ENCODE results near the gene CHKA. TPM values are rescaled to one million over a fixed set of nuclear protein-coding genes. Genes with fewer than 3 reads are reported as not detected.

CHKA gene
- total RNA-seq, 4 donors from 2014 or later: 86.8 to 106 (median 93.1) TPM

DNA sequence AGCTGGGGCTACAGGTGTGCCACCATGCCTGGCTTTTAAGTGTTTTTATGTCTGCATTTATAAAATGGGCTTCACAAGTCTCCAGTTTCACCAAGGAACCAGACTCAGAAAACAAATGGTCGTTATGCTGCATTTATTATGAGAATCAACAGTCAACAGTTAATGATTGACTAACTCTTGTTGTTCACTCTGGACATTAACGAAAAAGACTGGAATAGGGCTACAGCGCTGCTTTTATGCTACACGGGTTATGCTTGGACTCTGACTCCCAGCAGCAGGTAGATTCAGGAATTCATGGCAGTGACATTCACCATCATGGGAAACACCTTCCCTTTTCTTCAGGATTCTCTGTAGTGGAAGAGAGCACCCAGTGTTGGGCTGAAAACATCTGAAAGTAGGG, 44.4 kb upstream of the CHKA start:
- DNase-seq: no peak
- Histone ChIP-seq H3K27me3 (no peaks in the 10 kb centered on the region), H3K4me1 (peaks cover 15 to 52% of the 10 kb centered on the region in 2 donors), H3K4me3 (replicated peaks in 1 of 3) (no peak overlapping the region), H3K36me3 (peaks cover 25 to 38% of the 10 kb centered on the region in 2 donors), H3K27ac (peak overlapping the region in 2 of 3 donors; percentile 63 to 67), H3K9me3 (no peaks in the 10 kb centered on the region)
- TF ChIP-seq POLR2A (IDR thresholded peaks at IDR 0.05): no peak
- TF ChIP-seq, protein P1, sequence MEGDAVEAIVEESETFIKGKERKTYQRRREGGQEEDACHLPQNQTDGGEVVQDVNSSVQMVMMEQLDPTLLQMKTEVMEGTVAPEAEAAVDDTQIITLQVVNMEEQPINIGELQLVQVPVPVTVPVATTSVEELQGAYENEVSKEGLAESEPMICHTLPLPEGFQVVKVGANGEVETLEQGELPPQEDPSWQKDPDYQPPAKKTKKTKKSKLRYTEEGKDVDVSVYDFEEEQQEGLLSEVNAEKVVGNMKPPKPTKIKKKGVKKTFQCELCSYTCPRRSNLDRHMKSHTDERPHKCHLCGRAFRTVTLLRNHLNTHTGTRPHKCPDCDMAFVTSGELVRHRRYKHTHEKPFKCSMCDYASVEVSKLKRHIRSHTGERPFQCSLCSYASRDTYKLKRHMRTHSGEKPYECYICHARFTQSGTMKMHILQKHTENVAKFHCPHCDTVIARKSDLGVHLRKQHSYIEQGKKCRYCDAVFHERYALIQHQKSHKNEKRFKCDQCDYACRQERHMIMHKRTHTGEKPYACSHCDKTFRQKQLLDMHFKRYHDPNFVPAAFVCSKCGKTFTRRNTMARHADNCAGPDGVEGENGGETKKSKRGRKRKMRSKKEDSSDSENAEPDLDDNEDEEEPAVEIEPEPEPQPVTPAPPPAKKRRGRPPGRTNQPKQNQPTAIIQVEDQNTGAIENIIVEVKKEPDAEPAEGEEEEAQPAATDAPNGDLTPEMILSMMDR (IDR thresholded peaks at IDR 0.05): no peak
- intact Hi-C loops (cut with DNase I): no loop called here
- 92 to 96% methylated on average over 4 of the region's 4 CpGs for WGBS, 2 donors

DNA sequence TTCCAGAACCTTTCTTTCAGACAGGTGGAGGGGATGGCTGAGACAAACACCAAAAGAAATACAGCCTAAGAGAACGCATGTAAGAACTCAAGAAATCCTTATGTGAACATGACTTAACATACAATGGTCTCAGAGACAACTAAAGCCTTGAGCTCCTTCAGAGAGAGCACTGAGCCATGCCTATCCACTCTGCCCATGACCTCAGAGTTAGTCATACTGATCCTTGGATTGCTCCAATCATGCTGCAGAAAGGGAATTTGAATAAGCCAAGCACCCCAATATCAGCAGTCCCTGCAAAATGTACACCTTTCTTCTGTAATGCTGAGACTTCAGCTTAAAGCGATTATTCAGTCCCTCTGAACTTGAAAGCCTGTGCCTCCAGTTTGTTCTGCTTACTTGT, 43.2 kb upstream of the CHKA start:
- DNase-seq: no peak
- 66 to 80% methylated on average over 2 of the region's 2 CpGs for WGBS, 2 donors
- Histone ChIP-seq H3K36me3 (peaks cover 13 to 26% of the 10 kb centered on the region in 2 donors), H3K27ac (peak overlapping the region; percentile 10 to 63 (median 54)), H3K9me3 (no peaks in the 10 kb centered on the region), H3K4me3 (replicated peaks in 1 of 3) (no peak overlapping the region), H3K4me1 (peaks cover 24 to 58% of the 10 kb centered on the region in 2 donors), H3K27me3 (no peaks in the 10 kb centered on the region)
- TF ChIP-seq POLR2A (IDR thresholded peaks at IDR 0.05): no peak
- TF ChIP-seq, protein P1 (IDR thresholded peaks at IDR 0.05): no peak
- intact Hi-C loops (cut with DNase I): no loop called here

DNA sequence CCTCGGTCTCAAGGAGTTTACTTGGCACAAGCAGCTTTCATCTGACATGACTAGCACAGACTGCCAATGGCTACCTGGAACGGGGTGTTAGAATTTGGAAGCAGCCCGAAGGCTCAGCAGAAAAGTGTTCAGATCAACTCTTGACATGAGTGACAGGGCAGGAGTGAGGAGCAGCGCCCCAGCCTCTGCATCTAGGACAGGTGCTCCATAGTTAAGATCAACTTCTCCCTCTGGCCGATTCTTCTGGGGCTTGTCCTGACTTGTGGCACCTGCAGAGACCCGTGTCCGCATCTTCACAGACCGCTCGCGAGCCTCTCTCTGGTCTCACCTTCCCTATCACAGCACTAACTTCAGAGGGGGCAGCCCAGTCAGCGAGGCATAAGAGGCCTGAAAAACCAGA, 42.5 kb upstream of the CHKA start:
- WGBS, 2 donors: 81 to 82% methylated on average over 11 of the region's 11 CpGs
- Histone ChIP-seq H3K27ac (peak overlapping the region in 2 of 3 donors; percentile 54 to 63), H3K4me1 (peaks cover 29 to 65% of the 10 kb centered on the region in 2 donors), H3K36me3 (peaks cover 8 to 20% of the 10 kb centered on the region in 2 donors), H3K9me3 (no peaks in the 10 kb centered on the region), H3K4me3 (replicated peaks in 1 of 3) (no peak overlapping the region), H3K27me3 (no peaks in the 10 kb centered on the region)
- intact Hi-C loops (cut with DNase I): no loop called here
- TF ChIP-seq, protein P1 (IDR thresholded peaks at IDR 0.05): no peak
- no peak for TF ChIP-seq POLR2A (IDR thresholded peaks at IDR 0.05)
- DNase-seq: peak in 1 of 2 donors; percentile 38

DNA sequence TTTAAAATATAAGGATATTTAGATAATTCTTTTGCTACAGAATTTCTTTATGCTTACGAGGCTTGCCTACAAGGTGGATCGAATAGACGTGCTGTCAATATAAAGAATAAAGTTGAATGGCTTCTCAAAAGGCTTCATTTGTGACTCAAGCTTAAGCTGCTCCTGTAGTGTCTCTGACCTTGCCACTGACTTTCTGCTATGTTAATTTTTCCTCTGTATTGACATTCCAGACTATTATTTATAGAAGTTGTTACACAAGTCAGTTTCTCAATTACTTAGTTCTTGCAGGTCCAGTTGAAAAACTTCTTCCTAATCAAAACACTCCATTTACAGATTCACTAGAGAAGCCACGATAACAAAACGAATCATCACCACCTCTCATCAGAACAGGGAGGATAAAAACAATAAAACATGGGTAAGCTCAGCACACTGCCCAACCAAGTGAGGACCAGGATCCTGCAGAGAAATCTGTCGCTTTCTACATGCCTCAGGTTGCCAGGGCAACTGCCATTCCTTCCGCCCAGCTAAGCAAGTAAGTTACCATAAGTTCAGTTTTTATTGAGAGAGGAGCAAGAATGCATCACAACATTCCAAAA, 39.0 kb upstream of the CHKA start:
- 43 to 44% methylated on average over 7 of the region's 7 CpGs for WGBS, 2 donors
- DNase-seq: peak; percentile 83 to 89
- Histone ChIP-seq H3K27ac (peak overlapping the region; percentile 87 to 90 (median 88)), H3K9me3 (no peaks in the 10 kb centered on the region), H3K4me3 (replicated peaks in 1 of 3) (no peak overlapping the region), H3K27me3 (no peaks in the 10 kb centered on the region), H3K36me3 (peaks cover 0 to 5% of the 10 kb centered on the region in 2 donors), H3K4me1 (peaks cover 21 to 41% of the 10 kb centered on the region in 2 donors)
- intact Hi-C loops (cut with DNase I): no loop called here
- no peak for TF ChIP-seq POLR2A (IDR thresholded peaks at IDR 0.05)
- TF ChIP-seq, protein P1 (IDR thresholded peaks at IDR 0.05): no peak

DNA sequence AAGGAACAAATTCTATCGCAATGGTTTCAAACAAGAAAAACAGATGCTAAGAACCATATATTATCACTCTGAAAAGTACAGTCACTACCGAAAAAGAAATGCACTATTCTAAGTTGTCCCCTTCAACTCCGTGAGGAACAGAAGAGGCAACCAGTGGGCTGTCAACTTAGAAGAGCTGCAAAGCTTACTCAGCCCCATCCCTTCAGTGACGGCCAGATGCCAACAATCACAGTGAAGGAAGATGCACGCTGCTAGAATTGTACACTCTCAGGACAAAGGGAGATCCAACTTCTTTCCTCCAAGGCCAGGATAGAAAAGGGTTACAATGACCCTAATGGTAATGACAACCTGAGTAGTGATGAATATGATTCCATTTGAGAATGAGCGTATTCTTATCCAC, 38.5 kb upstream of the CHKA start:
- Histone ChIP-seq H3K27me3 (no peaks in the 10 kb centered on the region), H3K4me1 (peaks cover 21 to 41% of the 10 kb centered on the region in 2 donors), H3K9me3 (no peaks in the 10 kb centered on the region), H3K36me3 (peaks cover 0 to 5% of the 10 kb centered on the region in 2 donors), H3K4me3 (replicated peaks in 1 of 3) (no peak overlapping the region), H3K27ac (peak overlapping the region; percentile 78 to 90 (median 88))
- TF ChIP-seq, protein P1 (IDR thresholded peaks at IDR 0.05): no peak
- TF ChIP-seq POLR2A (IDR thresholded peaks at IDR 0.05): no peak
- DNase-seq: peak in 1 of 2 donors; percentile 67
- intact Hi-C loops (cut with DNase I): no loop called here
- 45 to 52% methylated on average over 6 of the region's 6 CpGs for WGBS, 2 donors

All from thyroid gland (tissue), 4 donors.